Gastroesophageal sphincter (tissue), 3 donors: ENCODE measurements around the gene DPP6.

Experiments
- EP300 ChIP-seq: sonication (generic); formaldehyde crosslinking; IDR thresholded peaks from one replicate; pipeline ENCODE4 v1.6.1; 2017; ENCODE audit warnings: antibody characterized with exemption, mild to moderate bottlenecking
- POLR2A ChIP-seq, 2 donors: fragments of 450-650 bp; IDR thresholded peaks; one replicate each; pipeline ENCODE4 v1.6.1; 2017; ENCODE audit warnings: antibody characterized with exemption in 2 of 2, mild to moderate bottlenecking in 2 of 2, moderate library complexity in 1 of 2
- TF ChIP-seq, protein P1 (sequence below), 4 experiments: fragments of 200-600 bp in 2 of 4; fragments of 450-650 bp in 2 of 4; sonication (generic) in 1 of 4; IDR thresholded peaks; one replicate each; pipeline ENCODE4 v1.5.1; 2017 to 2019; ENCODE audit warnings: antibody characterized with exemption in 4 of 4, mild to moderate bottlenecking in 2 of 4, moderate library complexity in 2 of 4

DNA sequence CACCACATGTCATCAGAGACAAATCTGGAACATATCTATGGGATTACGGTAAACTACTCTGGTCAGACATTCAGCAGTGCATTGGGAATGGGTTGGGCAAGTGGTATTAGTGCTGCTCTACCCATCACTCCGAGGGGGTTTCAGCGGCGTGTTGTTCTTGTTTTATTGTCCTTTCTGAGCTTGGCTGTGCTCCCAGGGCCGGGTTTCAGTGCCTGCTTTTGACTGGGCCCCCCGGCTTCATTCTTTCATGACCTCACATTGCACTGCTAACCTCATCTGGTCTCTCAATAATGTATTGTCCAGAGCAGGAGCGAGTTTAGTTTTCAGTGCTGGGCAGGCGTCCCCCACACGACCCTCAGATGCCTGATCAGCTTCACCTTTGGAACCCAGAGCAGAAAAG is 586.1 kb downstream of the DPP6 start:
- TF ChIP-seq EP300: no peak
- TF ChIP-seq, protein P1, sequence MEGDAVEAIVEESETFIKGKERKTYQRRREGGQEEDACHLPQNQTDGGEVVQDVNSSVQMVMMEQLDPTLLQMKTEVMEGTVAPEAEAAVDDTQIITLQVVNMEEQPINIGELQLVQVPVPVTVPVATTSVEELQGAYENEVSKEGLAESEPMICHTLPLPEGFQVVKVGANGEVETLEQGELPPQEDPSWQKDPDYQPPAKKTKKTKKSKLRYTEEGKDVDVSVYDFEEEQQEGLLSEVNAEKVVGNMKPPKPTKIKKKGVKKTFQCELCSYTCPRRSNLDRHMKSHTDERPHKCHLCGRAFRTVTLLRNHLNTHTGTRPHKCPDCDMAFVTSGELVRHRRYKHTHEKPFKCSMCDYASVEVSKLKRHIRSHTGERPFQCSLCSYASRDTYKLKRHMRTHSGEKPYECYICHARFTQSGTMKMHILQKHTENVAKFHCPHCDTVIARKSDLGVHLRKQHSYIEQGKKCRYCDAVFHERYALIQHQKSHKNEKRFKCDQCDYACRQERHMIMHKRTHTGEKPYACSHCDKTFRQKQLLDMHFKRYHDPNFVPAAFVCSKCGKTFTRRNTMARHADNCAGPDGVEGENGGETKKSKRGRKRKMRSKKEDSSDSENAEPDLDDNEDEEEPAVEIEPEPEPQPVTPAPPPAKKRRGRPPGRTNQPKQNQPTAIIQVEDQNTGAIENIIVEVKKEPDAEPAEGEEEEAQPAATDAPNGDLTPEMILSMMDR (IDR thresholded peaks at IDR 0.05): no peak
- no peak for TF ChIP-seq POLR2A (IDR thresholded peaks at IDR 0.05)
